H1 (cell line): ENCODE results near the gene KLK1. TPM values are rescaled to one million over a fixed set of nuclear protein-coding genes. Genes with fewer than 3 reads are reported as not detected.

Experiments
- CTCF ChIA-PET: fragments of 300-600 bp; sonication (Branson Sonifier 250); formaldehyde crosslinking; loops from one replicate; lab custom pipeline; 2021; ENCODE audit not compliant: partially characterized antibody; lab: Charles Lee
- POLR2A ChIA-PET: fragments of 300-600 bp; sonication (Branson Sonifier 250); formaldehyde crosslinking; loops from one replicate; lab custom pipeline; 2021; ENCODE audit warnings: inconsistent platforms; ENCODE audit not compliant: partially characterized antibody; lab: Charles Lee
- DNase-seq, 2 experiments: peaks; one replicate each; pipeline versions ENCODE4 v3.0.0 to v3.0.0-alpha.2; 2010 to 2022; ENCODE audit warnings: low spot score in 2 of 2, low read depth in 1 of 2, mixed read lengths in 1 of 2
- FAIRE-seq: peaks from 2 replicates; lab custom pipeline; 2011; peaks lifted over from hg19 to GRCh38; lab: Jason Lieb, UNC
- H2AFZ ChIP-seq: 2 replicates; pipeline ENCODE4 v1.8.1; 2012; ENCODE audit warnings: low read length, inconsistent platforms
- H2AK5ac ChIP-seq: 2 replicates; pipeline ENCODE4 v1.6.1; 2013; ENCODE audit warnings: low read depth, low read length
- H2BK120ac ChIP-seq: replicated peaks from 2 replicates; pipeline ENCODE3; 2013; ENCODE audit warnings: low read depth, low read length, inconsistent platforms
- H2BK12ac ChIP-seq: 2 replicates; pipeline ENCODE4 v1.6.1; 2013; ENCODE audit warnings: low read depth, low read length
- H2BK15ac ChIP-seq: 2 replicates; pipeline ENCODE4 v1.6.1; 2013; ENCODE audit warnings: low read length
- H2BK20ac ChIP-seq: 2 replicates; pipeline ENCODE4 v1.6.1; 2013; ENCODE audit warnings: low read length
- H2BK5ac ChIP-seq: 2 replicates; pipeline ENCODE4 v1.6.1; 2013; ENCODE audit warnings: low read depth, low read length
- H3K14ac ChIP-seq: 2 replicates; pipeline ENCODE4 v1.6.1; 2013; ENCODE audit warnings: inconsistent platforms; ENCODE audit not compliant: insufficient read length
- H3K18ac ChIP-seq: 2 replicates; pipeline ENCODE4 v1.6.1; 2013; ENCODE audit warnings: low read length; ENCODE audit errors: extremely low read depth
- H3K23ac ChIP-seq: 2 replicates; pipeline ENCODE4 v1.6.1; 2013; ENCODE audit warnings: inconsistent platforms; ENCODE audit not compliant: insufficient read length
- H3K23me2 ChIP-seq: 2 replicates; pipeline ENCODE4 v1.6.1; 2013; ENCODE audit warnings: low read depth, low read length
- H3K27ac ChIP-seq: 2 replicates; pipeline ENCODE4 v1.6.1; 2011; ENCODE audit warnings: low read depth, low read length, inconsistent platforms
- H3K27me3 ChIP-seq, 4 experiments: replicated peaks in 1 of 4; 1 replicate in 1 of 4; 2 replicates in 3 of 4; pipeline versions ENCODE4 v1.6.1 to v1.8.1; 2011 to 2013; ENCODE audit warnings: low read length in 3 of 4, mild to moderate bottlenecking in 3 of 4, inconsistent platforms in 2 of 4, mixed read lengths in 2 of 4, moderate library complexity in 1 of 4; ENCODE audit not compliant: control insufficient read depth in 3 of 4, insufficient read depth in 3 of 4; ENCODE audit errors: extremely low read depth in 1 of 4
- H3K36me3 ChIP-seq, 4 experiments: 2 replicates each; pipeline versions ENCODE4 v1.6.1 to v1.8.1; 2011 to 2013; ENCODE audit warnings: mild to moderate bottlenecking in 4 of 4, low read length in 3 of 4, moderate library complexity in 2 of 4, control low read depth in 1 of 4, inconsistent platforms in 1 of 4; ENCODE audit not compliant: insufficient read depth in 4 of 4, control insufficient read depth in 2 of 4
- H3K4ac ChIP-seq: replicated peaks from 2 replicates; pipeline ENCODE3; 2013; ENCODE audit warnings: low read length, low read depth, mixed read lengths, inconsistent platforms; ENCODE audit not compliant: insufficient read length
- H3K4me1 ChIP-seq, 4 experiments: replicated peaks in 1 of 4; 1 replicate in 1 of 4; 2 replicates in 3 of 4; pipeline versions ENCODE4 v1.6.1 to v1.8.1; 2011 to 2013; ENCODE audit warnings: low read length in 3 of 4, inconsistent platforms in 2 of 4, mixed read lengths in 1 of 4; ENCODE audit not compliant: insufficient read depth in 4 of 4, control insufficient read depth in 3 of 4
- H3K4me2 ChIP-seq, 2 experiments: 2 replicates each; pipeline versions ENCODE4 v1.6.1 to v1.8.1; 2011 to 2013; ENCODE audit warnings: low read depth in 2 of 2, low read length in 2 of 2, control low read depth in 1 of 2, inconsistent platforms in 1 of 2, mild to moderate bottlenecking in 1 of 2; ENCODE audit not compliant: insufficient read depth in 1 of 2
- H3K4me3 ChIP-seq, 4 experiments: fragments of 200-600, 300-600 bp in 1 of 4; sonication (generic), shearing (Covaris generic), sonication (Bioruptor Twin) in 1 of 4; 2 replicates each; pipeline versions ENCODE4 v1.5.1 to v1.8.1; 2011 to 2016; ENCODE audit warnings: low read length in 4 of 4, low read depth in 3 of 4, control low read depth in 2 of 4, inconsistent platforms in 2 of 4, mild to moderate bottlenecking in 2 of 4, mixed read lengths in 1 of 4, moderate library complexity in 1 of 4; ENCODE audit not compliant: insufficient read depth in 2 of 4; ENCODE audit errors: extremely low read depth in 1 of 4
- H3K56ac ChIP-seq: replicated peaks from 2 replicates; pipeline ENCODE3; 2013; ENCODE audit warnings: low read depth, mild to moderate bottlenecking, mixed read lengths, low read length, inconsistent platforms; ENCODE audit not compliant: insufficient read length
- H3K79me1 ChIP-seq: 2 replicates; pipeline ENCODE4 v1.6.1; 2013; ENCODE audit warnings: low read depth, low read length, control low read depth
- H3K79me2 ChIP-seq, 2 experiments: 2 replicates each; pipeline versions ENCODE4 v1.6.1 to v1.8.1; 2012 to 2013; ENCODE audit warnings: low read length in 2 of 2, mild to moderate bottlenecking in 2 of 2, inconsistent platforms in 1 of 2; ENCODE audit not compliant: insufficient read depth in 2 of 2, control insufficient read depth in 1 of 2
- H3K9ac ChIP-seq, 4 experiments: replicated peaks in 1 of 4; 1 replicate in 1 of 4; 2 replicates in 3 of 4; pipeline versions ENCODE4 v1.6.1 to v1.8.1; 2011 to 2013; ENCODE audit warnings: low read depth in 3 of 4, low read length in 3 of 4, control low read depth in 2 of 4, mild to moderate bottlenecking in 2 of 4, moderate library complexity in 2 of 4, inconsistent platforms in 1 of 4; ENCODE audit errors: extremely low read depth in 1 of 4
- H3K9me3 ChIP-seq, 2 experiments: 2 replicates each; pipeline versions ENCODE4 v1.6.1 to v1.8.1; 2012 to 2013; ENCODE audit warnings: mild to moderate bottlenecking in 2 of 2, moderate library complexity in 2 of 2, control low read depth in 1 of 2, inconsistent platforms in 1 of 2, low read depth in 1 of 2, low read length in 1 of 2, mixed read lengths in 1 of 2; ENCODE audit not compliant: insufficient read depth in 2 of 2
- H4K20me1 ChIP-seq, 2 experiments: replicated peaks in 1 of 2; 2 replicates each; pipeline versions ENCODE3 to v1.8.1; 2011 to 2013; ENCODE audit warnings: inconsistent platforms in 2 of 2, low read length in 2 of 2, mild to moderate bottlenecking in 1 of 2; ENCODE audit not compliant: insufficient read depth in 2 of 2, control insufficient read depth in 1 of 2
- H4K5ac ChIP-seq: 2 replicates; pipeline ENCODE4 v1.6.1; 2013; ENCODE audit warnings: low read length, low read depth, mixed read lengths, inconsistent platforms; ENCODE audit not compliant: insufficient read length
- H4K8ac ChIP-seq: 2 replicates; pipeline ENCODE4 v1.8.0; 2013; ENCODE audit warnings: mild to moderate bottlenecking, moderate library complexity, low read length, inconsistent platforms; ENCODE audit not compliant: insufficient read depth; ENCODE audit errors: extremely low read depth
- H4K91ac ChIP-seq: replicated peaks from 2 replicates; pipeline ENCODE3; 2013; ENCODE audit warnings: low read length, mixed read lengths, inconsistent platforms; ENCODE audit not compliant: insufficient read length
- CBX8 ChIP-seq: fragments of 300-800, 300-1000 bp; sonication (generic); IDR thresholded peaks from 2 replicates; pipeline ENCODE4 v1.7.1; 2016; ENCODE audit warnings: low read depth, low read length, borderline replicate concordance
- CEBPB ChIP-seq: IDR thresholded peaks from 2 replicates; pipeline ENCODE4 v1.6.1; 2012; ENCODE audit warnings: low read depth, low read length
- CHD1 ChIP-seq: IDR thresholded peaks from 2 replicates; pipeline ENCODE4 v1.6.1; 2012; ENCODE audit warnings: low read depth, low read length, improper control_type of control experiment
- CHD2 ChIP-seq: IDR thresholded peaks from 2 replicates; pipeline ENCODE4 v1.6.1; 2012; ENCODE audit warnings: low read length, improper control_type of control experiment
- CREB1 ChIP-seq: IDR thresholded peaks from 2 replicates; pipeline ENCODE4 v1.6.1; 2012; ENCODE audit warnings: inconsistent platforms
- FOSL1 ChIP-seq: IDR thresholded peaks from 2 replicates; pipeline ENCODE4 v1.6.1; 2011; ENCODE audit warnings: mild to moderate bottlenecking, low read depth, low read length, moderate library complexity; ENCODE audit not compliant: insufficient read depth
- HDAC2 ChIP-seq, 2 experiments: fragments of 300-600 bp in 1 of 2; sonication (generic) in 1 of 2; IDR thresholded peaks; 2 replicates each; pipeline ENCODE4 v1.6.1; 2011 to 2012; ENCODE audit warnings: low read depth in 2 of 2, low read length in 2 of 2, mild to moderate bottlenecking in 2 of 2, moderate library complexity in 2 of 2, borderline replicate concordance in 1 of 2, inconsistent platforms in 1 of 2
- JUN ChIP-seq: IDR thresholded peaks from 2 replicates; pipeline ENCODE4 v1.6.1; 2011; ENCODE audit warnings: low read depth, mild to moderate bottlenecking, improper control_type of control experiment, low read length
- KDM5A ChIP-seq: fragments of 200-600 bp; IDR thresholded peaks from 2 replicates; pipeline ENCODE4 v1.7.1; 2012; ENCODE audit warnings: mild to moderate bottlenecking, low read length, inconsistent platforms, mixed read lengths
- NANOG ChIP-seq: IDR thresholded peaks from 2 replicates; pipeline ENCODE4 v1.6.1; 2011; ENCODE audit warnings: low read length, low read depth, mild to moderate bottlenecking, inconsistent platforms; ENCODE audit not compliant: insufficient read depth, poor library complexity, severe bottlenecking
- TAF7 ChIP-seq: optimal IDR thresholded peaks from 2 replicates; pipeline ENCODE3; 2011; ENCODE audit warnings: low read depth, mild to moderate bottlenecking, inconsistent platforms, low read length, moderate library complexity, borderline replicate concordance
- ZNF274 ChIP-seq: IDR thresholded peaks from 2 replicates; pipeline ENCODE4 v1.7.0; 2012; ENCODE audit warnings: low read length, borderline replicate concordance; ENCODE audit errors: extremely low read depth
- WGBS, 2 experiments: shearing (Covaris generic) in 1 of 2; methylation state at CpG; one replicate each; pipeline versions ENCODE4 v1.1.6 to v1.1.7; 2013 to 2015; ENCODE audit warnings: low lambda C conversion rate in 2 of 2, mixed read lengths in 2 of 2, inconsistent platforms in 1 of 2, low coverage in 1 of 2, missing lambda C conversion rate in 1 of 2; ENCODE audit not compliant: insufficient replicate concordance in 2 of 2, insufficient coverage in 1 of 2, insufficient read length in 1 of 2; ENCODE audit errors: extremely low coverage in 1 of 2, missing lambda C conversion rate in 1 of 2; 5-methylcytosine and 5-hydroxymethylcytosine counted together
- polyA plus RNA-seq, 7 experiments: library from polyadenylated mRNA; depleted of rRNA in 3 of 7; stranded (reverse) in 5 of 7; unstranded in 2 of 7; fragments of >200 nt in 5 of 7; fragments of 200-250 nt in 2 of 7; gene quantifications; 1 replicate in 5 of 7; 2 replicates in 1 of 7; 4 replicates in 1 of 7; pipeline versions ENCODE4 v1.2.1 to v1.2.3, GENCODE V29; 2011 to 2013; ENCODE audit warnings: missing spikeins in 2 of 7, mixed read lengths in 2 of 7
- total RNA-seq: library from RNA; stranded (reverse); fragmentation: NEBNext Ultra II Directional; extraction: Animal tissue kit (Norgen Biotek cat#: 25700); gene quantifications from 2 replicates; pipeline ENCODE4 v1.2.1, GENCODE V29; 2021

KLK1 gene
- total and polyA plus RNA-seq, 2 of the 8 experiments (the other 6 are each of a cell fraction or from before 2014, with no cell fraction given) = 3.4 to 4.0 TPM

DNA sequence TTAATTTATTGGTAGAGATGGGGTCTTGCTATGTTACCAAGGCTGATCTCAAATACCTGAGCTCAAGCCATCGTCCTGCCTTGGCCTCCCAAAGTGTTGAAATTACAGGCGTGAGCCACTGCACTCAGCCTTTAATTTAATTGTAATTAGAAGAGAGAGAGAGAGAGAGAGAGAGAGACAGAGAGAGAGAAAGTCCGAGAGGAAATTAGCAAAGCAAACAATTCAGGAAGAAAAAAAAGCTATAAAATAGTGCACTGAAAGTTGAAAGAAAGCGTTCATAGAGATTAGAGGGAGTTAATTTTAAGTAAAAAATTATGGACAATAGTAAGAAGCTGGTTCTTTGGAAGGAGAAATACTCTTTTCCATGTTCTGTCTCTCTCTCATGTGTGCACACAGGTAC is 46.3 kb downstream of the KLK1 start:
- Histone ChIP-seq H2AK5ac (no peak overlapping the region), H3K36me3 (no peaks in the 10 kb centered on the region), H3K27me3 (peaks cover 3 to 53% (median 33%) of the 10 kb centered on the region in 4 experiments), H3K56ac (no peak overlapping the region), H3K18ac (no peak overlapping the region), H3K79me2 (no peaks in the 10 kb centered on the region), H2AFZ (no peak overlapping the region), H2BK12ac (no peak overlapping the region), H3K23me2 (peaks cover 4% of the 10 kb centered on the region; the same call in 1 of the 2 replicates), H2BK15ac (no peak overlapping the region), H4K91ac (no peak overlapping the region), H3K4me2 (peak overlapping the region; percentile 61 to 62; a peak in 2 of 4 replicates), H3K27ac (no peak overlapping the region), H4K20me1 (peaks cover 0 to 2% of the 10 kb centered on the region in 2 experiments), H3K9ac (no peak overlapping the region), H2BK20ac (no peak overlapping the region), H3K4ac (no peak overlapping the region), H3K14ac (no peak overlapping the region), H2BK5ac (no peak overlapping the region), H4K5ac (no peak overlapping the region), H3K9me3 (no peaks in the 10 kb centered on the region; a peak in 1 of 4 replicates), H3K4me3 (peak overlapping the region in 1 of 4 experiments; percentile 47; a peak in 1 of 8 replicates), H4K8ac (no peak overlapping the region), H3K4me1 (peaks cover 2 to 7% (median 4%) of the 10 kb centered on the region in 4 experiments; a peak in 5 of 7 replicates), H2BK120ac (no peak overlapping the region), H3K23ac (no peak overlapping the region), H3K79me1 (no peaks in the 10 kb centered on the region)
- FAIRE-seq (no peak), DNase-seq (no peak)
- ChIA-PET POLR2A (interaction anchor here (0.9 to 9.7 kb wide), 2 partner anchors 17 to 112 kb away, joined by 3 to 110 read pairs; partner anchors contain the start of gene ACP4), CTCF (interaction anchor here (0.6 to 10.2 kb wide), 9 partner anchors 55 to 291 kb away, joined by 3 to 170 read pairs (median 5); partner anchors contain the start of genes CLEC11A and SHANK1)
- TF ChIP-seq TAF7 (no peak), CBX8 (no peak), JUN (no peak), FOSL1 (no peak), CHD1 (no peak), CREB1 (no peak), CEBPB (no peak), CHD2 (no peak), KDM5A (no peak), NANOG (no peak), ZNF274 (no peak), HDAC2 (IDR thresholded peaks at IDR 0.05; ENCODE audit: borderline replicate concordance in 1 of 2, low read depth in 2 of 2, low read length in 2 of 2) (no peak)
- 65 to 100% methylated on average over 1 to 4 of the region's 4 CpGs for WGBS, 2 experiments
